ENCODE measurements around the gene SYTL3. TPM values are rescaled to one million over a fixed set of nuclear protein-coding genes. Genes with fewer than 3 reads are reported as not detected.

SYTL3 gene
- total and polyA plus RNA-seq, 2 of the 8 experiments (the other 6 are each of a cell fraction or from before 2014, with no cell fraction given), result 0.27 to 0.99 TPM

DNA sequence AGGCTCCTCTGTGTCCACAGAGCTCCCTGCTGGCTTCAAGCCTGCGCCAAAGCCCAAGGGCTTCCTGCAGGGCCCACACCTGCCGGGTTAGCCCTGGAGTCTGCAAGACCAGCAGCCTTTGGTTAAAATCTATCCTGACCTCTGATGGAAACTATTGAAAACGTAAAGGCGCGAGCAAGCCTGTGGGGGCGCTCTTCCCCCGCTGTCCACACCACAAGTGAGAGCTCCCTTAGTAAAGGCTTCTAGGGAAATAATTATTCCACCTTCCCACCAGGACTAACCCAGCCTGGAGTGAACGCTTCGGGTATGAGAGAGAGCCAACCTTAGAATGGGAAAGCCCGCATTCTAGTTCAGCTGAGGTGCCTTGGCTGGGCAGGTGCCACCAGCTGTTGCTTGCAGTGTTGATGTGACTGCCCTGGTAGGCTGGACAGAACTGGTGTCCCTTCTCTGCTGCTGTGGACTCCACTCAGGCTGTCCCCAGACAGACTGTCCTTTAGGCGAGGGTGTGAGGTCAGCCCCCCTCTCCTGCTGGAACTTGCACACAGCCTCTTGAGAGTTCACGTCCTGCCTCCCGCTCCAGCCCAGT, 68.7 kb downstream of the SYTL3 start (continued):
- TF ChIP-seq, protein P1, sequence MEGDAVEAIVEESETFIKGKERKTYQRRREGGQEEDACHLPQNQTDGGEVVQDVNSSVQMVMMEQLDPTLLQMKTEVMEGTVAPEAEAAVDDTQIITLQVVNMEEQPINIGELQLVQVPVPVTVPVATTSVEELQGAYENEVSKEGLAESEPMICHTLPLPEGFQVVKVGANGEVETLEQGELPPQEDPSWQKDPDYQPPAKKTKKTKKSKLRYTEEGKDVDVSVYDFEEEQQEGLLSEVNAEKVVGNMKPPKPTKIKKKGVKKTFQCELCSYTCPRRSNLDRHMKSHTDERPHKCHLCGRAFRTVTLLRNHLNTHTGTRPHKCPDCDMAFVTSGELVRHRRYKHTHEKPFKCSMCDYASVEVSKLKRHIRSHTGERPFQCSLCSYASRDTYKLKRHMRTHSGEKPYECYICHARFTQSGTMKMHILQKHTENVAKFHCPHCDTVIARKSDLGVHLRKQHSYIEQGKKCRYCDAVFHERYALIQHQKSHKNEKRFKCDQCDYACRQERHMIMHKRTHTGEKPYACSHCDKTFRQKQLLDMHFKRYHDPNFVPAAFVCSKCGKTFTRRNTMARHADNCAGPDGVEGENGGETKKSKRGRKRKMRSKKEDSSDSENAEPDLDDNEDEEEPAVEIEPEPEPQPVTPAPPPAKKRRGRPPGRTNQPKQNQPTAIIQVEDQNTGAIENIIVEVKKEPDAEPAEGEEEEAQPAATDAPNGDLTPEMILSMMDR (IDR thresholded peaks at IDR 0.05; ENCODE audit: control extremely low read depth in 1 of 3, insufficient read depth in 1 of 3, low read depth in 1 of 3, low read length in 3 of 3), result peak; percentile 84 to 94 (median 93)
- no peak for TF ChIP-seq EGR1 (IDR thresholded peaks at IDR 0.05; ENCODE audit: borderline replicate concordance, low read depth, low read length)
